AG09309 (cell line): ENCODE data around the gene IFI6.
"Not testable (repeated sequence)": the region's sequence is repeated elsewhere in the genome, so short reads cannot be mapped to it uniquely, and the experiment has no call there.

Experiments used
- DNase-seq: peaks from one replicate; pipeline ENCODE4 v3.0.0-alpha.2; 2010; ENCODE audit warnings: low read depth
- H3K4me3 ChIP-seq: 2 replicates; pipeline ENCODE4 v1.5.1; 2011; ENCODE audit warnings: mild to moderate bottlenecking, low read depth, low read length, moderate library complexity; ENCODE audit not compliant: control insufficient read depth
- CTCF ChIP-seq: IDR thresholded peaks from 2 replicates; pipeline ENCODE4 v1.5.1; 2011; ENCODE audit warnings: mild to moderate bottlenecking, low read depth, low read length, inconsistent platforms; ENCODE audit not compliant: insufficient read depth, control insufficient read depth; ENCODE audit errors: missing control alignments

The IFI6 gene

GRCh38 chr1:27710574-27710973 lies 38.6 kb upstream of the IFI6 start:
- DNase-seq, result no peak
- no peak overlapping the region for H3K4me3 ChIP-seq
- TF ChIP-seq CTCF, result no peak

DNA sequence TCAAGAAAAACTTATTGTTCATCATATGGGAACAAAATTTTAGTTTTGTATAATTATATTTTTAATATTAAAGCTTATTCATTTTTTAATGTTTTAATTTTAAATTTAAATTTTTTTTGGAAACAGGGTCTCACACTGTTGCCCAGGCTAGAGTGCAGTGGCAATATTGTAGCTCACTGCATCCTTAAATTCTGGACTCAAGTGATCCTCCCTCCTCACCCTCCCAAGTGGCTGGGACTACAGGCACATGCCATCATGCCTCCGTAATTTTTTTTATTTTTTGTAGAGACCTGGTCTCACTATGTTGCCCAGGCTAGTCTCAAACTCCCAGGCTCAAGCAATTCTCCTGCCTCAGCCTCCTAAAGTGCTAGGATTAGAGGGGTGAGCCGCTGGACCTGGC lies 33.6 kb upstream of the IFI6 start:
- no peak for TF ChIP-seq CTCF
- H3K4me3 ChIP-seq, result no peak overlapping the region
- DNase-seq, result no peak

DNA sequence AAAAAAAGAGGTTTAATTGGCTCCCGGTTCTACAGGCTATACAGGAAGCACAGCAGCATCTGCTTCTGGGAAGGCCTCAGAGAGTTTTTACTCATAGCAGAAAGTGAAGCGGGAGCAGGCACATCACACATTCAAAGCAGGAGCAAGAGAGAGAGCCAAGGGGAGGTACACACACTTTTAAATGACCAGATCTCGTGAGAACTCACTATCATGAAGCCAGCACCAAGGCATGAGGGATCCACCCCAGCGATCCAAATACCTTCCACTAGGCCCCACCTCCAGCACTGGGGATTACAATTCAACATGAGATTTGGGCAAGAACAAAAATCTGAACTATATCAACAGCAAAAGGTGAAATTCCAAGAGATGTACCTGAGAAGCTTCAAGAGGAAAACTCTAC lies 33.0 kb upstream of the IFI6 start:
- no peak for DNase-seq
- H3K4me3 ChIP-seq, result no peak overlapping the region
- no peak for TF ChIP-seq CTCF

DNA sequence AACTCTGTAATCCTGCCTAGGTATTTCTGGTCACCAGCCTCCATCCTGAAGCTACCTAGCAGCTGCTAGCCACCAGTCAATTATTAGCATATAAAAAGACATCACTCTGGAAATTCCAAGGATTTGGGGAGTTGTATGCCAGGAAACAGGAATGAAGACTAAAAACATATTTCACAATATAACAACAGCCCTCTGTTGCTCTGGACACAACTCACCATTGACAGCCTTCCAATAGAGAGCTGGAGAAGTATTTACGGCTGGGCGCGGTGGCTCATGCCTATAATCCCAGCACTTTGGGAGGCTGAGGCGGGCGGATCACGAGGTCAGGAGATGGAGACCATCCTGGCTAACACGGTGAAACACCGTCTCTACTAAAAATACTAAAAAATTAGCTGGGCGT lies 24.8 kb upstream of the IFI6 start:
- not testable (repeated sequence) for DNase-seq, H3K4me3 ChIP-seq

- TF ChIP-seq CTCF, result no peak
- DNase-seq, result no peak
- H3K4me3 ChIP-seq, result no peak overlapping the region
These were observed 18.2 kb upstream of the IFI6 start for GRCh38 chr1:27690183-27690582.

DNA sequence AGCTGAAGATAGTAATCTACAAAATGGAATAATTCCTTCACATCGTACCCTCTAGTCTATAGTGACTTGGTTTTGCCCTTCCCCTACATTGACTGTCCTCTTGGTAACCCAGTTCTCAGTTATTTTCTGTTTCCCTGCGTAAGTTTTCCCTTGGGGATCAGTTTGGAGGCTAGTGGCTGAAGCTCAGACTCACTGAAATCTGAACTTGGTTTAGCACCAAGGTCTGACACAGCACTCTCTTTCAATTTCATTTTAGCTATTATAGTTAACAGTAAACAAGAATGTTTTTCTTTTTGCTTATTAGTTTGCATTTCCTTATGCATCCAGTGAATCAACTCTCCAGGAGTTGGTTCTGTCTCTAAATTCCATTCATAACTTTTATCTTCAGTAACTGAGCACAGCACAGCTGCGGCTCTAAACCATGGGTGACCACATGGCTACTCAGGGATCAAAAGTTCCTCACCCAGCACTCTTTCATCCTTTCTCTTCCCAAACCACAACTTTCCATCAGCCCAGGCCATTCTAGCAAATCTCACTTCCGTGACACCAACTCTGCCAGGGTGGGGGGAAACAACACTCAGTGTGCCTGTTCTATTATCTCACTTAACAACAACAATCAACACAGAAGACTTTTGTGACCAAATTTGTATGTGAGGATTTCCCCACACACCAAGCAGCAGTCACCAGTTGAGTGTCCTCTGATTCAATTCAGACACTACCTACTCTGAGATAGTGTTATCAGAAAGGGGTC lies 17.6 kb upstream of the IFI6 start:
- DNase-seq, result peak; percentile 23
- no peak overlapping the region for H3K4me3 ChIP-seq
- no peak for TF ChIP-seq CTCF

- DNase-seq, result no peak
- TF ChIP-seq CTCF, result no peak
- H3K4me3 ChIP-seq, result no peak overlapping the region
These were observed 15.9 kb upstream of the IFI6 start for GRCh38 chr1:27687906-27688305.
